ENCODE measurements around the gene NUMB.

DNA sequence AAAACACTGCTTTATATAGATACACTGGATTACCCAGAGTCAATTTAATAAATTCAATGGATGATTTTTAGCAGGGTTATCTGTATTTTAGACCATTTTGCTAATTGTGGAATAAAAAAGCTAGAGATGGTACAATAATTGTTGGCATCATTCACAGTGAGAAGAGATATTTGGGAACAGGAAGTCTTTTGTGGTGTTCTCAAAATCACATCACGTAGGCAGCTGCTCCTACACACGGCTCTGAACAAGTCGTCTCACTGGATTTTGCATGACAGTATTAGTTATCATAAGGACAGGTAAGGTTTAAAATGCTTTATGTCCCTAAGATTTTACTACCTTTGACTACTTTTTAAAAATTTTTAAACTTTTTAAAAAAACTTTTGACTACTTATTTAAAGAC lies 169.0 kb downstream of the NUMB start:
- no peak for TF ChIP-seq POLR2A (IDR thresholded peaks at IDR 0.05)
- TF ChIP-seq, protein P1, sequence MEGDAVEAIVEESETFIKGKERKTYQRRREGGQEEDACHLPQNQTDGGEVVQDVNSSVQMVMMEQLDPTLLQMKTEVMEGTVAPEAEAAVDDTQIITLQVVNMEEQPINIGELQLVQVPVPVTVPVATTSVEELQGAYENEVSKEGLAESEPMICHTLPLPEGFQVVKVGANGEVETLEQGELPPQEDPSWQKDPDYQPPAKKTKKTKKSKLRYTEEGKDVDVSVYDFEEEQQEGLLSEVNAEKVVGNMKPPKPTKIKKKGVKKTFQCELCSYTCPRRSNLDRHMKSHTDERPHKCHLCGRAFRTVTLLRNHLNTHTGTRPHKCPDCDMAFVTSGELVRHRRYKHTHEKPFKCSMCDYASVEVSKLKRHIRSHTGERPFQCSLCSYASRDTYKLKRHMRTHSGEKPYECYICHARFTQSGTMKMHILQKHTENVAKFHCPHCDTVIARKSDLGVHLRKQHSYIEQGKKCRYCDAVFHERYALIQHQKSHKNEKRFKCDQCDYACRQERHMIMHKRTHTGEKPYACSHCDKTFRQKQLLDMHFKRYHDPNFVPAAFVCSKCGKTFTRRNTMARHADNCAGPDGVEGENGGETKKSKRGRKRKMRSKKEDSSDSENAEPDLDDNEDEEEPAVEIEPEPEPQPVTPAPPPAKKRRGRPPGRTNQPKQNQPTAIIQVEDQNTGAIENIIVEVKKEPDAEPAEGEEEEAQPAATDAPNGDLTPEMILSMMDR (IDR thresholded peaks at IDR 0.05) = no peak
